NCI-H1092 (cell line): ENCODE results near the gene SLC12A4.
"Not testable (repeated sequence)": the region's sequence is repeated elsewhere in the genome, so short reads cannot be mapped to it uniquely, and the experiment has no call there.

ENCODE experiments used
- DNase-seq: peaks from one replicate; lab custom pipeline; 2025; lab: John Stamatoyannopoulos, UW

SLC12A4 gene

DNA sequence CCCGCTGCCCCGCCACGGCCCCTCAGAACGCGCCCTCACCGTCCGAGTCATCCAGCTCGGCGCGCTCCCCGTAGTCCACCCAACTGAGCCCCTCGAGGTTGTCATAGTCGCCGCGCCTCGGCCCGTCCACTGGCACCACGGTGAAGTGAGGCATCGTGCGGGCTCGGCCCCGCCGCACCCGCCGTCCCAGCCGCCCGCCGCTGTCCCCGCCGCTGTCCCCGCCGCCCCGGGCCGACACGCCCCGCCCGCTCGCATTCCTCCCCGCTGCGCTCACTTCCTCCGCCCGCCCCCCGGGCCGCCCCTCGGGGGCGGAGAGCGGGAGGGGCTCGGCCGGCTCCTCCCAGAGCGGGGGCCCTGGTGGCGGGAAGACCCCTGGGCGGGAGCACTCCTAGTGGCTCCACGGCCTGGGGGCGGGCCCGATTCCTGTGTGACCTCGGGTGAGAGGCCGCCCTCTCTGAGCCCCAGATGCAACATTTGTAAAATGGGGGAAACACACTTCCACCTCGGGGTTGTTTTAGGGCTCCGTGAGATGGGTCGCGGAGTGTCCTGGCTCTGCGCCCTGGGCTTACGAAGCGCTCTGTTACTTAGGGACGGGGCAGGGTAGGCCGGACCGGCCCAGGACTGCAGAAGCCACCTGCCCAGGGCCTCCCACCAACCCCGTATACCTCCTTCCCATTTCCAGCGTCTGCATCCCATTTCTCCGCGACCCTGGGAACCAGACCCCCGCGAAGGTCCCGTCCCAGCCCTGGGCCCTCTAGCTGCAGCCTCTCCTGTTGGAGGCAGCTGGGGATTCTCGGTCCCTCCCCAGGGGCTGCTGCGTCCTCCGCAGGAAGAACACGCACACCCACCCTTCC lies at the start of gene SLC12A4:
TSS of gene SLC12A4 (minus strand) at position 238 of the 854 bp plus-strand sequence. CDS start at position 154, 84 bp downstream.
- no peak for DNase-seq

DNA sequence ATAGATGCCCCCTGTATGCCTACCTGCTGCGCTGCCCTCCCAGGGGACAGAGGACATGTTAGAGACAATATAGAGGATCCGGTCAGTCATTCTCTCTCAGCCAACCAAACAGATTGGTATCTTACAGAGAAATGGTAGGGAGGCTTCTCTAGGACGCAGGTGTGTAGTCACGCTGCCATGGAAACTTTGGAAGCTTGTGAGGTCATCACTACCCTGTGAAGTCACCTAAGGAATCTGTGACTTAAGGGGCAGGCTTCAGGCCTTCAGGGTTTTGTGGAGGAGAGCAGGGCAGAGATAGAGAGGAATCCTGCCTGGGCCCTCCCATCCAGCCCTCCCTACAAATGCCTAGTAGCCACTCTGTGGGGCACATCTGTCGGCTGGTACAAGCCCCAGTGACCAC lies 47.2 kb upstream of the SLC12A4 start, which contains the start of gene DPEP2NB:
TSS of gene DPEP2NB (minus strand) at position 231 of the 400 bp plus-strand sequence. CDS start at position 90, 141 bp downstream.
- no peak for DNase-seq

DNA sequence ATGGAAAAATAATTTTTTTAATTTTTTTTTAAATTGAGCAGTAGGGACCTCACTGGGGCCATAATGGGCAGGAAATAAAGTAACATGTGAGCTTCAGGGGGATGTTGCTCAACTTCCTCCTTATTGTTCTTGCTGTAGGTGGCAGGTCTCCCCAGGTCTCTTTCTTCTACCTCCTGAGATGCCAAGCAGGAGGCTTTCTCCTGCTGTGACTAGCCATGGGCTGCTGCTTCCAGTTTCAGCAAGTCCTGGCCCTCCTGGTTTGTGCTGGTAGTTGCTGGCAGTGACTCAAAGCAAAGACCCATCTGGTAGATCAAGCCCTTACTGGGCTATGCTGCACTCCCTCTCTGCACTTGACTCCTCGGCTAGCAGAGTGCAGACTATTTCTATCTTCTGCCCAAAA lies 45.0 kb upstream of the SLC12A4 start:
- DNase-seq: no peak

DNA sequence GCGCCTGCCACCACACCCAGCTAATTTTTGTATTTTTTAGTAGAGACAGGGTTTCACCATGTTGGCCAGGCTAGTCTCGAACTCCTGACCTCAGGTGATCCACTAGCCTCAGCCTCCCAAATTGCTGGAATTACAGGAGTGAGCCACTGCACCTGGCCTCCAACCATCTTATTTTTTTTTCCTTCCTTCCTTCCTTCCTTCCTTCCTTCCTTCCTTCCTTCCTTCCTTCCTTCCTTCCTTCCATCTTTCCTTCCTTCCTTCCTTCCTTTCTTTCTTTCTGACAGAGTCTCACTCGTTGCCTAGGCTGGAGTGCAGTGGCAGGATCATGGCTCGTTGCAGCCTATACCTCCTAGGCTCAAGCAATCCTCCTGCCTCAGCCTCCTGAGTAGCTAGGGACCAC lies 41.4 kb upstream of the SLC12A4 start:
- DNase-seq: not testable (repeated sequence)

DNA sequence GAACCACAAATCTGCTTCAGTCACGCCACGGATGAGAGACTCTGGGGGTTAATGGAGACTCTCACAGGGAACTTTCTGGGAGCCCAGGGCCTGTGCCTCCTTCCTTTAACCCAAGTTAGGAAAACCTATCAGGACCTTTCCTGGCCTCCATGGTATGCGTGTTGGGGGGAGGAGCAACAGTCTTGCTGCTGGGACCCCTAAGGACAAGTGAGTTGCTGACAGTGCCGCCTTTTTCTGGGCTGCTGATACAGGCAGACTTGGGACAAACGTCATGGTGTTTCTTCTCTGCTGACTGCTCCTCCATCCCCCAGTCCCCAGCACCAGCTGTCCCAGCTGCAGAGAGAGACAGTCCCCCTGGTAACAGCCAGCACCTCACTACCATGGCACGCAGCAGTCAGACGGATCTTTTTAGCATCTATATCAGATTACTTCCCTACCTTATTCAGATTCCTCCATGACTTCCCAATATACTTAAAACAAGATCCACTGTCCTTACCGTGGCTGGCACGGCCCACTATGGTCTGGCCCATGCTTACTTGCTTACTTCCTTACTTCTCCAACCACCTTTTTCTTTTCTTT lies 40.8 kb upstream of the SLC12A4 start:
- no peak for DNase-seq

DNA sequence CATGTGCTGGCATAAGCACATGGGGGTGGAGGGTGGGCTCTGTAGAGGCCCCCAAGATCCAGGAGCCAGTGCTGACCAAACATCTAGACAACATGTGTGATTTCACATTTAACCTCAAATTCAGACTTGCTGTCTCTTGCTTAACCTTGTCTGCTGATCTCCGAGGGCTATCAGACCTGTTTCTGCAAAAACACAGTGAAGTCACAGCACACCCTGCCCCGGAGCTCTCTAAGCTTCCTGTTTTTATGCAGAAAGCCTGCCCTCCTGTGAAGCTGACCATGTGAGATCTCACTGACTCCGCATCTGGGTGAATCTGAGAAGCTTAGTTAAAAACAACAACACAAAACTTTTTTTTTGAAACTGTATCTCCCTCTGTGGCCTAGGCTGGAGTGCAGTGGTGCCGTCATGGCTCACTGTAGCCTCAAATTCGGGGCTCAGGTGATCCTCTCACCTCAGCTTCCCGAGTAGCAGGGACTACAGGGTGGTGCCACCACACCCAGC lies 37.4 kb upstream of the SLC12A4 start:
- DNase-seq: no peak

DNA sequence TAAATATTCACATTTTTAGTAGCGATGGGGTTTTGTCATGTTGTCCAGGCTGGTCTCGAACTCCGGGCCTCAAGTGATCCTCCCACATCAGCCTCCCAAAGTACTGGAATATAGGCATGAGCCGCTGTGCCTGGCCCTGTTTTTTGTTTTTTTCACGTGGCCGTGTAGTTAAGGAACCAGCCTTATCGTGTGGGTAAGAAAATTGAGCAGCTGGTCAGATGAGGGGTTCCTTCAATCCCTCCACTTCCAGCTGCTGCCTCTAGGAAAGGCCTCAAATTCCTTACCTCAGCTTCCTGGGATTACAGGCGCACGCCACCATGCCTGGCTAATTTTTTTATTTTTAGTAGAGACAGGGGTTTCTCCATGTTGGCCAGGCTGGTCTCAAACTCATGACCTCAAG lies 36.8 kb upstream of the SLC12A4 start:
- no peak for DNase-seq

DNA sequence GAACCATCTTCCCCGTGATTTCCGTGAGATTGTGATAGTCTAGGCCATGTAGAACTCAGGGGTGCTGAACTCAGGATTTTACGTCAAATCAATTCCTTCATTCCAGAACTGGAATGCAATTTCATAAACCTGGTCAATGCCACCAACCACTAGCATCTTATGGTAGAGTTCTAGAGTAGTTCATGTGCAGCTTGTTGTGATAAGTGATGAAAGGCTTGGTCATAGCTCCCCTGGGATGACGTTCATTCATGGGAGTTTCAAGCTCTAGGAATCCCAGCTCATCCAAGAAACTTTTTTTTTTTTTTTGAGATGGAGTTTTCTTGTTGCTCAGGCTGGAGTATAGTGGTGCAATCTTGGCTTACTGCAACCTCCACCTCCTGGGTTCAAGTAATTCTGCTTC lies 34.6 kb upstream of the SLC12A4 start:
- no peak for DNase-seq

DNA sequence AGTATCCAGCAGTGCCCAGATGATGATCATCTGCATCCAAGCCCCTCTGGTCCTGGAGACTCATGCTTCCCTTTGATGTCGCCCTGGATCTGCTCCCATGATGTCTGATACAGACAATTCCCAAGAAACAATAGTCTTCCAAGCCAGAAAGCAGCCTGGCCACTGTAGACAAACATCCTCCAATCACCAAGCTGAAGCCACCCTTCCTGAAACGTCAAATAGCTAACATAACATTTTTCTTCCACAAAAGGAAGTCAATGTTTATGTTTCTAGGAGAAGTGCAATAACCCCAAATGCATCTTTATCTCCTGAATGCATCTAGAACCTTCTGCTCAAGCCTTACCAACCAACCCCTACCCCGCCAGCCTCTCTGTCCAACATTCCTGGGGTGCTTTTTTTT lies 32.0 kb upstream of the SLC12A4 start:
- DNase-seq: no peak

DNA sequence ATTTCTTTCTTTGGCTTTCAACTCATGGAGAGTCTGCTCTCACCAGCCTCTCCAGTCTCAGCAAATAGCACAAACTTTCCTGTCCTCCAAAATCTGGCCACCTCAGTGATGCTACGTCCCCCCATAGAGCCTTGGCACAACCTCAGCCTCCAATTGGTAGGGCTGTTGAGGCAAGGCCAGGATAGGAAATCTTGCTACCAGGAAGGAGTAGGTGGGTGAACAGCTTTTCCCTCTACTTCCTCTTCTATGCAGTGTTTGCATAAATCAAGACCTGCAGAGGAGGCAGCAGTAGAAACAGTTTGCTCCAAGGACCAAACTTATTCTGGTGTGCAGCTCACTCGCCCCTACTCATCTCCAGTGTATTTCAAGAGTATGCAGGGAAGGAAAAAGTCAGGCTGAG lies 31.5 kb upstream of the SLC12A4 start:
- no peak for DNase-seq

DNA sequence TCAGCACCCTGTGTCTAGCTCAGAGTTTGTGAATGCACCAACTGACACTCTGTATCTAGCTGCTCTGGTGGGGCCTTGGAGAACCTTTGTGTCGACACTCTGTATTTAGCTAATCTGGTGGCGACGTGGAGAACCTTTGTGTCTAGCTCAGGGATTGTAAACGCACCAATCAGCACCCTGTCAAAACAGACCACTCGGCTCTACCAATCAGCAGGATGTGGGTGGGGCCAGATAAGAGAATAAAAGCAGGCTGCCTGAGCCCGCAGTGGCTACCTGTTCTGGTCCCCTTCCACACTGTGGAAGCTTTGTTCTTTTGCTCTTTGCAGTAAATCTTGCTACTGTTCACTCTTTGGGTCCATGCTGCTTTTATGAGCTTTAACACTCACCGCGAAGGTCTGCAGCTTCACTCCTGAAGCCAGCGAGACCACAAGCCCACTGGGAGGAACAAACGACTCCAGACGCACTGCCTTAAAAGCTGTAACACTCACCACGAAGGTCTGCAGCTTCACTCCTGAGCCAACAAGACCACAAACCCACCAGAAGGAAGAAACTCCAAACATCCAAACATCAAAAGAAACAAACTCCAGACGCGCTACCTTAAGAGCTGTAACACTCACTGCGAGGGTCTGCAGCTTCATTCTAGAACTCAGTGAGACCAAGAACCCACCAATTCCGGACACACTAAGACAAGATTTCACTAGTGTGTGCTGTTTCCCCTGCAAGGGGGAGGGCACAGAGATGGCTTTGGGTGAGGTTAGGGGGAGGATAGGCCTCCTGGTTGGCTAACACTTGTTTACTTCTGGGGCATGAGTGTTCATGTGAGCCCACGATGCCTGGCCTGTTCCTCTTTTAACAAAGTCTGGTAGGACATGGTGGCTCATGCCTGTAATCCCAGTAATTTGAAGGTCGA lies 30.6 kb upstream of the SLC12A4 start, which contains the start of gene DPEP2:
TSS of gene DPEP2 (minus strand) at position 706 of the 910 bp plus-strand sequence. CDS start 6,272 bp downstream, outside the sequence.
- not testable (repeated sequence) for DNase-seq

DNA sequence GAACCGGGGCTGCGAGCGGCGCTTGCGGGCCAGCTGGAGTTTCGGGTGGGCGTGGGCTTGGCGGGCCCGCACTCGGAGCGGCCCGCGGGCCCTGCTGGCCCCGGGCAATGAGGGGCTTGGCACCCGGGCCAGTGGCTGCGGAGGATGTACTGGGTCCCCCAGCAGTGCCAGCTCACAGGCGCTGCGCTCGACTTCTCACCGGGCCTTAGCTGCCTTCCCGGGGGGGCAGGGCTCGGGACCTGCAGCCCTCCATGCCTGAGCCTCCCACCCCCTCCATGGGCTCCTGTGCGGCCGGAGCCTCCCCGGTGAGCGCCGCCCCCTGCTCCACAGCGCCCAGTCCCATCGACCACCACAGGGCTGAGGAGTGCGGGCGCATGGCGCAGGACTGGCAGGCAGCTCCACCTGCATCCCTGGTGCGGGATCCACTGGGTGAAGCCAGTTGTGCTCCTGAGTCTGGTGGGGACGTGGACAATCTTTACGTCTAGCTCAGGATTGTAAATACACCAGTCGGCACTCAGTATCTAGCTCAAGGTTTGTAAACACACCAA lies 29.9 kb upstream of the SLC12A4 start:
- DNase-seq: not testable (repeated sequence)

DNA sequence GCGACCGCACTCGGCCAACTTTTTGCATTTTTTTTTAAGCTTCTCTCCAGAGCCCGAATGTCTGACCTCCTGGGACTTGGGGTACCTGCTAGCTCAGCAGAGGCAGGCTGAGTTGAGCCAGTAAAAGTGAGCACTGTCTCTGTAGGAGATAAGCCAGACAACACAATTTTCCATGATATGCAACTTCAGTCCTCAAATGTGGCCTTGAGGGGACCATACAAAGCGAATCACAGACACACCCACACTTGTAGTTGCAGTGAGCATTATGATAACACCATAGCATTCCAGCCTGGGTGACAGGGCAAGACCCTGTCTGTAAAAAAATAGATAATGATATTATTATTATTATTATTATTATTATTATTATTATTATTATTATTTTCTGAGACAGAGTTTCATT lies 28.2 kb upstream of the SLC12A4 start:
- no peak for DNase-seq

DNA sequence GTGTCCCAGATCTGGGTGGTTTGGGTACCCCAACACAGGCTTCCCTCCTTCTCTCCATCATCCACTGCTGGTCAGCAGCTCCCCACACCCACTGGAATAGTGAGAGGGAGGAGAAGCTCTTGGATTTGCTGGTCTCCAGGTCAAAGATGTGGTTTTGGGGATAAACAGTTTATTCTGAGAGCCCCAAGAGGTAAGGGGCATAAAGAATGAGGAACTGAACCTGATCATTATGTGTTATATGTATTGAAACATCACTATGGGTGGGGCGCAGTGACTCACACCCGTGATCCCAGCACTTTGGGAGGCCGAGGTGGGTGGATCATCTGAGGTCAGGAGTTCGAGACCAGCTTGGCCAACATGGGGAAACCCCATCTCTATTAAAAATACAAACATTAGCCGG lies 27.0 kb upstream of the SLC12A4 start:
- no peak for DNase-seq

DNA sequence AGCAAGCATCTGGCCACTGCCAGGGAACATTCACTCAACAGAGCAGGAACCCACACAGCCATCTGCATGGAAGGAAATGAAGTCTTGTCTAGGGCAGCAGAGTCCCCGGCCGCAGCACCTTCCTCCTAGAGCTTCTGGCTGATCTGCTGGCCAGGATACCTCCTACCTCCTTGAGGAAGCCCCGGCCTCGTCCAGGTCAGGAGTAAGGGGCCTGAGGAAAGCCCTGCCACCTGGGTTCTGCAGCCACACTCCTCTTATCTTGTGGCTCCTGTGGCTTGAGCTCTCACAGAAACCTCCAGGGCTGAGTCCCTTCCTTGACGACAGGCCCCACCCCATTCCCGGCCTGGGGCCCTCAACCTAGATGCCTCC lies 25.6 kb upstream of the SLC12A4 start:
- DNase-seq: not testable (repeated sequence)

DNA sequence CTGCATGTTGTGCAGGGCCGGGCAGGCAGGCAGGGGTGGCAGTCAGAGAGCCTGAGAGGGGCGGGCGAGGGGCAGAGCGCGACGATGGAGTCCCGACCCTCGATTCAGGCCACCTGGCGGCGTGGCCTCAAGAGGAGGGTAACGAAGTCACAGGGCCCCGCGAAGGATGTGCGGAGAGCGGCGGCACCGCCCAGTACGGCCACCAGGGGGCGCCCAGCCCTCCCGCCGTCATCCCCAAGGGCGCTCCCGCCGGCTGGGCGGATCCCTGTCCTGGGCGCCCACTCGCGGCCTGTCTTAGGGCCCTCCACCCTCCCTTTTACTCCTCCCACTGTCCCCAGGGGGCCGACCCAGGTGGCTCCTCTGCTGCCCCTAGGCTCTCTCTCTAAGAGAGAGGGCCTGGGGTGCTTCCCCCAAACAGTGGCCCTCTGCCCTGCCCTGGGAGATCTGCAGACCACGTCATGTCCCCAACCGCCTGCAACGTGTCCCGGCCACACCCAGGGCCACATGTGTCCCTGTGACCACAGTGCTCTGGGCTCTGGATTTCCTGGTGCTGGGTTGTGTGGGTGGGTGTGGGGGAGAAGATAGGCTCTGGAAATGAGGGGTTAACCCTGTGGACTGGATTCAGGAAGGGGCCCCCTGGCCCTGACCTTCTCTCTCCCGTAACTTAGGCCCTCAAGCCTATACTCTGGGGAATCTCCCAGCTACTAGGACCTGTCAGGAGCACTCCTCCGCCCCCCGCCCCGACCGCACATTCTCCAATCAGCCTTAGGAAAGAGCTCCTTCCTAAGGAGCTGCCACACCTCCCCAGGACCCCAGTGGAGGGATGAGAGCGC lies 25.0 kb upstream of the SLC12A4 start:
- DNase-seq: peak; percentile 32

DNA sequence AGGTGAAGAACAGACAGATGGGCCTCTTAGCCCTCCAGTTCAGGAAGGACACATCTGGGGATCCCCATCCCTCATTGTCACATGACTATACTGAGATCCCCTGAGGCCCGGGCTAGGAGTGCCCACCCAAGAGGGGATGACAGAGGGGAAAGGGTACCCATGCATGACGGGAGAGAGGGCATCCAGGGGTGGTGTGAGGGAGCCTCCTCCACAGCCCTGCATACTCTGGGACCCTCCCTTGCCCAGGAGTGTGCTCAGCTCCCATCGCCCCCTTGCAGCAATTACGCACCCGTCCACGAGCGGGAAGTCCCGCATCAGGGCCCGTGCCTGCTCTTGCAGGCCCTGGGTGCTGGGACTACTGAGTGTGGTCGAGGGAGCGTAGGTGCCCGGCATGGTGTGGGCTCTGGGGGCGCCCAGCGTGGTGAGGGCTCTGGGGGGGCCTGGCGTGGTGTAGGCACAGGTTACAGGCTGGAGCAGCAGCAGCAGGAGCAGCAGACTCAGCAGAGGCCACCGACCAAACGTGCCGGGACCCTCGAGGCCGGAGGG lies 24.3 kb upstream of the SLC12A4 start:
- no peak for DNase-seq

DNA sequence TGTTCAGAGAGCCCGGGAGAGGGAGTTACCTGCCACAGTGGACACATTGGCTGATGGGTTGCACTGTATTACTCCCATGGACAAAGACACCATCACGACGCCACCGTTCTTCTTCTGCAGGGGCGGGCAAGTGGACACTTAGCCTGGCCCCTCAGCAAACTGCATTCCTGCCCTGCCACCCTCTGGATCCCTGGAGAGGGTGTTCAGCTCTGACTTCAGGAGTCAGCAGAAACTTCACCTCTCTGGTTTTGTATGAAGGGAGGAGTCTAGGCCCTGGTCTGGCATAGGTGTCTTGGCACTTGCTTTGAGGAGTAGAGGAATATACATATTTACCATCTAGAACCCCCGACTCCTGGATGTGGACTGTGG lies 21.6 kb upstream of the SLC12A4 start:
- DNase-seq: no peak

DNA sequence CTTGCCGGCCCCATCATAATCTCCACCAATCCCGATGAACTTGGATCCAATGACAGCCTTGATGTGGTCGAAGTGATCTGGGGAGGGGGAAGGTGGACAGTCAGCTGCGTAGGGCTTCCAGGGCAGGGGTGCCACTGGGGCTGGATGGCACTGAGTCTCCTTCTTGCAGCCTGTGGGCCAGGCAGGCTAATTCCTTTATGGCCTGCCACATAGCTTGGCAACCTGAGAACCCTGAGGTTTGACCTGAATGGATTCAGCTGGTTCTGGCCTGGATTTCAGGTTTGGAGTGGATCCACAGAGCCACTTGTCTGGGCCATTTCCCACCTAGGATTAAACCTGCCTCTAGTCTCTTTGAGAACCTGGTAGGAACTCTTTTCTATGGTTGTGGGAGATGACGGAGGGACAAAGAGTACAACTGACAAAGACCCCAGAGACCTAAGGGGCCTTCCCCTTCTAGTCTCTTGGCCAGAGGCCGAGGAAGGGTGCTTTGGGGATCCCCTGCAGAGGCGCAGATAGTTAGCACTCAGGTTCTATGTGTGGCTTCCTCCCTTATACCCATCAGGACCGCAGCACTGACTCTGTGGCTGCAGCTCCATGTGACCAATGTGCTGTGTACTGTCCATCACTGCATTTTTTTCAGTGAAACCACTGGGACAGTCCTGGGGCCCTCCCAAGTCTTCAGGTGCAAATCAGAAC lies 21.0 kb upstream of the SLC12A4 start:
- no peak for DNase-seq

DNA sequence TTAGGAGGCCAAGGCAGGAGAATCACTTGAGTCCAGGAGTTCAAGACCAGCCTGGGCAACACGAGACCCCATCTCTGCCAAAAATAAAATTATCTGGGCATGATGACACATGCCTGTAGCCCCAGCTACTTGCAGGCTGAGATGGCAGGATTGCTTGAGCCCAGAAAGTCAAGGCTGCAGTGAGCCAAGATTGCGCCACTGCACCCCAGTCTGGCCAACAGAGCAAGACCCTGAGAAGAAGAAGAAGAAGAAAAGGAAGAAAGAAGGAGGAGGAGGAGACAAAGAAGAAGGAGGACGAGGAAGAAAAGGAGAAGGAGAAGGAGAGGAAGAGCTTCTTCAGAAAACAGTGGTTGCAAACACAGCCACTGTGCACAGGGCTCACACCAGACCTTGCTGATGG lies 20.2 kb upstream of the SLC12A4 start:
- no peak for DNase-seq
